Suprapubic skin (tissue), 4 donors: Measurements from ENCODE around the gene NELL1. TPM values are rescaled to one million over a fixed set of nuclear protein-coding genes. Genes with fewer than 3 reads are reported as not detected.

Source experiments
- DNase-seq, 2 donors: peaks; one replicate each; pipeline ENCODE4 v3.0.0-alpha.2; 2019; ENCODE audit warnings: low spot score in 2 of 2
- H3K27ac ChIP-seq: fragments of 200-600 bp; sonication (generic); one replicate; pipeline ENCODE4 v1.5.1; 2019
- H3K27me3 ChIP-seq: fragments of 200-600 bp; sonication (generic); one replicate; pipeline ENCODE4 v1.5.1; 2019
- H3K36me3 ChIP-seq: fragments of 200-600 bp; sonication (generic); one replicate; pipeline ENCODE4 v1.5.1; 2019
- H3K4me1 ChIP-seq: fragments of 200-600 bp; sonication (generic); one replicate; pipeline ENCODE4 v1.5.1; 2019
- H3K4me3 ChIP-seq: fragments of 200-600 bp; sonication (generic); one replicate; pipeline ENCODE4 v1.5.1; 2019; ENCODE audit warnings: mild to moderate bottlenecking
- H3K9me3 ChIP-seq: fragments of 200-600 bp; sonication (generic); one replicate; pipeline ENCODE4 v1.5.1; 2019
- EP300 ChIP-seq: sonication (generic); formaldehyde crosslinking; IDR thresholded peaks from one replicate; pipeline ENCODE4 v1.6.1; 2017; ENCODE audit warnings: antibody characterized with exemption
- POLR2A ChIP-seq, 2 donors: fragments of 450-650 bp; IDR thresholded peaks; one replicate each; pipeline ENCODE4 v1.6.1; 2017; ENCODE audit warnings: antibody characterized with exemption in 2 of 2, mild to moderate bottlenecking in 2 of 2, moderate library complexity in 2 of 2
- POLR2AphosphoS5 ChIP-seq, 3 donors: sonication (generic); formaldehyde crosslinking; IDR thresholded peaks; one replicate each; pipeline ENCODE4 v1.6.1; 2017; ENCODE audit warnings: antibody characterized with exemption in 3 of 3
- WGBS: methylation state at CpG from one replicate; pipeline ENCODE4 v1.1.5; 2018; 5-methylcytosine and 5-hydroxymethylcytosine counted together
- total RNA-seq, 4 donors: library from RNA; depleted of rRNA; stranded (reverse); fragments of >200 nt; gene quantifications; one replicate each; pipeline ENCODE4 v1.1.0, GENCODE V29; 2016
- TF ChIP-seq, protein P1 (sequence below), 2 donors: fragments of 200-600 bp in 1 of 2; fragments of 450-650 bp in 1 of 2; sonication (generic) in 1 of 2; IDR thresholded peaks; one replicate each; pipeline ENCODE4 v1.5.1; 2016 to 2019; ENCODE audit warnings: antibody characterized with exemption in 2 of 2, mild to moderate bottlenecking in 1 of 2, moderate library complexity in 1 of 2

NELL1 gene
- total RNA-seq, 4 donors from 2014 or later = 0.18 to 3.9 TPM; not detected in 2

DNA sequence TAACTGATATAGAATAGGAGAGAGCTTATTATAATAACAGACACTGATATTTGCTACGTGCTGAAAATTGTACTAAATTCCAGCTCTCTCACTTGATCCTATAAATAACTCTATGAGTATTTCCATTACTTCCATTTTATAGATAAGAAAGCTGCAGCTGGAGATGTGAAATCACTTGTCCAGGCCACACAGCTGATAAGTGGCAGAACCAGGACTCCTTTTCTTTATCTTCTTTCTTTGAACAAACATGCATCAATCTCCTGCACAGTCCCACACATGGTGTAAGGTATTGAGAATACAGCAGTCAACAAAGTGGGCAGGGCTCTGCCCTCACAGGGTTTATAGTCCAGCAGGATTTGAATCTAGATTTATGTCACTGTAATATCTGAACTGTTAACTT lies 652.1 kb downstream of the NELL1 start:
- no peak for DNase-seq
- Histone ChIP-seq H3K27ac (no peak overlapping the region), H3K4me3 (no peak overlapping the region), H3K27me3 (no peaks in the 10 kb centered on the region), H3K4me1 (no peaks in the 10 kb centered on the region), H3K9me3 (no peaks in the 10 kb centered on the region), H3K36me3 (no peaks in the 10 kb centered on the region)
- TF ChIP-seq POLR2AphosphoS5 (IDR thresholded peaks at IDR 0.05) = no peak
- no peak for TF ChIP-seq EP300
- TF ChIP-seq, protein P1, sequence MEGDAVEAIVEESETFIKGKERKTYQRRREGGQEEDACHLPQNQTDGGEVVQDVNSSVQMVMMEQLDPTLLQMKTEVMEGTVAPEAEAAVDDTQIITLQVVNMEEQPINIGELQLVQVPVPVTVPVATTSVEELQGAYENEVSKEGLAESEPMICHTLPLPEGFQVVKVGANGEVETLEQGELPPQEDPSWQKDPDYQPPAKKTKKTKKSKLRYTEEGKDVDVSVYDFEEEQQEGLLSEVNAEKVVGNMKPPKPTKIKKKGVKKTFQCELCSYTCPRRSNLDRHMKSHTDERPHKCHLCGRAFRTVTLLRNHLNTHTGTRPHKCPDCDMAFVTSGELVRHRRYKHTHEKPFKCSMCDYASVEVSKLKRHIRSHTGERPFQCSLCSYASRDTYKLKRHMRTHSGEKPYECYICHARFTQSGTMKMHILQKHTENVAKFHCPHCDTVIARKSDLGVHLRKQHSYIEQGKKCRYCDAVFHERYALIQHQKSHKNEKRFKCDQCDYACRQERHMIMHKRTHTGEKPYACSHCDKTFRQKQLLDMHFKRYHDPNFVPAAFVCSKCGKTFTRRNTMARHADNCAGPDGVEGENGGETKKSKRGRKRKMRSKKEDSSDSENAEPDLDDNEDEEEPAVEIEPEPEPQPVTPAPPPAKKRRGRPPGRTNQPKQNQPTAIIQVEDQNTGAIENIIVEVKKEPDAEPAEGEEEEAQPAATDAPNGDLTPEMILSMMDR (IDR thresholded peaks at IDR 0.05) = no peak
- no peak for TF ChIP-seq POLR2A (IDR thresholded peaks at IDR 0.05)
- WGBS = 47% methylated on average over 1 of the region's 1 CpG

DNA sequence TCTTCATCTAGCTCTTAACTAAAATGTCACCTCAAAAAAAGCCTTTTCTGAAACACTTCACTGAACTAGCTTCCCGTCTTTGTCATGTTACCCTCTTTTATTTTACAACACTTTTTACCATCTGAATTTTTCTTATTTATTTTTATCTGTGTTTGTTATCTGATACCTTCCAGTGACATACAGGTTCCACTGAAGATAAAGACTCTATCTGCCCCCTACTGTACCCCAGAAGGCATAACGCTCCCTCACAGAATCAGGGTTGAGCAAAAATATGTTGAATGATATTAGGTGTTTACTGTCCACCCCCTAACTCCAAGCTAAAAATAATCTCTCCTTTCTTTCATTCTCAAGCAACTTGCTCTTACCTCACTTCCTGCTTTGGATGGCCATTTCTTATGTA lies 654.2 kb downstream of the NELL1 start:
- no peaks in the 10 kb centered on the region for H3K36me3 ChIP-seq
- whole genome bisulfite sequencing = 82% methylated on average over 2 of the region's 2 CpGs
- no peak overlapping the region for H3K4me3 ChIP-seq
- H3K27me3 ChIP-seq = no peaks in the 10 kb centered on the region
- H3K27ac ChIP-seq = no peak overlapping the region
- TF ChIP-seq POLR2AphosphoS5 (IDR thresholded peaks at IDR 0.05) = no peak
- TF ChIP-seq, protein P1 (IDR thresholded peaks at IDR 0.05) = no peak
- TF ChIP-seq EP300 = no peak
- TF ChIP-seq POLR2A (IDR thresholded peaks at IDR 0.05) = no peak
- no peaks in the 10 kb centered on the region for H3K4me1 ChIP-seq
- DNase-seq = no peak
- H3K9me3 ChIP-seq = no peaks in the 10 kb centered on the region

DNA sequence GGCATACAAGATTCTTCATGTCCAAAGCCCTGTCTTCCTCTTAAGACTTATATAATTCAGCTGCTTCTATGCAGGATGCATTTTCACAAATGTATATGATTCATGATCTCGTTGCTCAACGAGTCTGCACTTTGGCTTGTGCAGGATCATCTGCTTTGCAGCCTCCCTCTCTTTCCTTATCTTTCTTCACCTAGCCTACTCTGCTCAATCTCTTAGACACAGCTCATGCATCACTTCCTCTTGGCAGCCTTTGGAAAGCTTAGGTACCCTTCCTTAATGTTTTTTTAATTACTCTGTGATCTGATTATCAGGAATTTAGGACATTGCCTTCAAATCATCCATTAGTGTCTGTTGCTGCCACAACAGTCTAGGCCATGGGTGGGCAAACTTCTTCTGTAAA lies 673.8 kb downstream of the NELL1 start:
- 42% methylated on average over 2 of the region's 2 CpGs for WGBS
- Histone ChIP-seq H3K27ac (no peak overlapping the region), H3K4me3 (no peak overlapping the region), H3K27me3 (no peaks in the 10 kb centered on the region), H3K36me3 (no peaks in the 10 kb centered on the region), H3K9me3 (no peaks in the 10 kb centered on the region), H3K4me1 (no peaks in the 10 kb centered on the region)
- no peak for TF ChIP-seq POLR2A (IDR thresholded peaks at IDR 0.05)
- no peak for TF ChIP-seq EP300
- TF ChIP-seq, protein P1 (IDR thresholded peaks at IDR 0.05) = no peak
- TF ChIP-seq POLR2AphosphoS5 (IDR thresholded peaks at IDR 0.05) = no peak
- no peak for DNase-seq

DNA sequence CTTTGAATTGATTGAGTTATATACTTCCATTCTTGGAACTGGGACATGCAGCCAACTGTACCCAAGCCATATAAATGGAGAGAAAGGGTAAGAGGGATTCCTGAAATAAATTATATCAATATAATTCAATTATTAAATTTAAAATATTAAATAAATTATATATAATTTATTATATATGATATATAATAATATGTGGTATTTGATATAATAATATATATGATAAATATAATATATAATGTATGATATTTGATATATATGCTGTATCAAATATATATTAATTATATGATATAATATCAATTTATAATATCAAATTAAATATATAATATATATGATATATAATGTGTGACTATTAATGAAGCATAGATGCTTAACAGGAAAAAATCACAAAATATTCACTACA lies 677.0 kb downstream of the NELL1 start:
- no peaks in the 10 kb centered on the region for H3K27me3 ChIP-seq
- no peaks in the 10 kb centered on the region for H3K36me3 ChIP-seq
- H3K4me3 ChIP-seq = no peak overlapping the region
- DNase-seq = no peak
- no peak for TF ChIP-seq POLR2A (IDR thresholded peaks at IDR 0.05)
- TF ChIP-seq, protein P1 (IDR thresholded peaks at IDR 0.05) = no peak
- no peak for TF ChIP-seq POLR2AphosphoS5 (IDR thresholded peaks at IDR 0.05)
- no peak for TF ChIP-seq EP300
- H3K27ac ChIP-seq = no peak overlapping the region
- H3K4me1 ChIP-seq = no peaks in the 10 kb centered on the region
- H3K9me3 ChIP-seq = no peaks in the 10 kb centered on the region

DNA sequence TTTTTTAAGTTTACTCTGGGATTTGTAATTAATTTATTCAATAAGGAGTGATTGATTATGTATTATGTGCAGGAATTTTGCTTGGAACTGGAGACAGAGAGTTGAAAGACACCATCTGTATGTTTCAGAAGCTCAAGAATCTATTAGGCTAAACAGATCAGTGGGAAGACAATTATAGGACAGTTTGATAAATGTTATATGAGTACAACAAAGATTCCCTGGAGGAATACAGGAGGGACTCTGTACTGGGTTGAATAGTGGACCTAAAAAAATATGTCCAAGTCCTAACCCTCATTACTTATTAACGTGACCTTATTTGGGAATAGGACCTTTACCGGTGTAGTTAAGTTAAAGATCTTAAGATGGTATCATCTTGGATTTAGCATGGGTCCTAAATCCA lies 681.2 kb downstream of the NELL1 start:
- no peaks in the 10 kb centered on the region for H3K27me3 ChIP-seq
- TF ChIP-seq EP300 (no peak), POLR2AphosphoS5 (IDR thresholded peaks at IDR 0.05) (no peak), POLR2A (IDR thresholded peaks at IDR 0.05) (no peak)
- TF ChIP-seq, protein P1 (IDR thresholded peaks at IDR 0.05) = no peak
- WGBS = 77% methylated on average over 2 of the region's 2 CpGs
- H3K4me3 ChIP-seq = no peak overlapping the region
- DNase-seq = no peak
- H3K4me1 ChIP-seq = no peaks in the 10 kb centered on the region
- H3K9me3 ChIP-seq = no peaks in the 10 kb centered on the region
- no peaks in the 10 kb centered on the region for H3K36me3 ChIP-seq
- H3K27ac ChIP-seq = no peak overlapping the region
